HG03175 (cell line): ENCODE data around the gene USP17L19.
"Not testable (repeated sequence)": the region's sequence is repeated elsewhere in the genome, so short reads cannot be mapped to it uniquely, and the experiment has no call there.

Experiments
- ATAC-seq: cut with Tn5 transposase; IDR thresholded peaks from one replicate; pipeline ENCODE4 v1.9.1; 2021; ENCODE audit warnings: mild to moderate bottlenecking, moderate library complexity; ENCODE audit not compliant: unreplicated experiment

Gene USP17L19

GRCh38 chr4:9253078-9253477, at the start of gene USP17L19:
USP17L19 (plus strand) TSS chr4:9253378; CDS start chr4:9253378, 0 bp downstream.
- not testable (repeated sequence) for ATAC-seq

DNA sequence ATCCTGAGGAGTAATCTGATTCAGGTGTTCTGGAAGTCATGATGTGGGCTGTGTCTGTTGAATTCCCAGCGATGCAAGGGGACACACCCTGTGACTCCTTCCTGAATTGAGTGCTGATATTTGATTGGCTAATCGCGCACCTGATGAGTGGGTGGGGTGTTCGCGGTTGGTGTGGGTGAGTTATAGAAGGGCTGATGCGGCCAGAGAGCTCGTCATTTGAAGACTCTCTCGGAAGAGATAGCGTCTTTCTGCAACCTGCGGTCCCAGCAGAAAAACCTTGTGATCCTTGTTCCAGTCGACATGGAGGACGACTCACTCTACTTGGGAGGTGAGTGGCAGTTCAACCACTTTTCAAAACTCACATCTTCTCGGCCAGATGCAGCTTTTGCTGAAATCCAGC, 42.8 kb upstream of the USP17L19 start, which contains the start of gene USP17L10:
USP17L10 (plus strand) TSS at position 301 of the 400 bp plus-strand sequence; CDS start at position 301, 0 bp downstream.
- ATAC-seq, result not testable (repeated sequence)

- not testable (repeated sequence) for ATAC-seq
Measured at GRCh38 chr4:9214701-9215100, 38.5 kb upstream of the USP17L19 start.

DNA sequence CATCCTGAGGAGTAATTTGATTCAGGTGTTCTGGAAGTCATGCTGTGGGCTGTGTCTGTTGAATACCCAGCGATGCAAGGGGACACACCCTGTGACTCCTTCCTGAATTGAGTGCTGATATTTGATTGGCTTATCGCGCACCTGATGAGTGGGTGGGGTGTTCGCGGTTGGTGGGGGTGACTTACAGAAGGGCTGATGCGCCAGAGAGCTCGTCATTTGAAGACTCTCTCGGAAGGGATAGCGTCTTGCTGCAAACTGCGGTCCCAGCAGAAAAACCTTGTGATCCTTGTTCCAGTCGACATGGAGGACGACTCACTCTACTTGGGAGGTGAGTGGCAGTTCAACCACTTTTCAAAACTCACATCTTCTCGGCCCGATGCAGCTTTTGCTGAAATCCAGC, 38.1 kb upstream of the USP17L19 start, which contains the start of gene USP17L11:
USP17L11 (plus strand) TSS at position 301 of the 400 bp plus-strand sequence; CDS start at position 301, 0 bp downstream.
- ATAC-seq, result not testable (repeated sequence)

- not testable (repeated sequence) for ATAC-seq
Measured at GRCh38 chr4:9219852-9220251, 33.3 kb upstream of the USP17L19 start, which contains the start of gene USP17L12. USP17L12 (plus strand) TSS chr4:9220152; CDS start chr4:9220152, 0 bp downstream.

DNA sequence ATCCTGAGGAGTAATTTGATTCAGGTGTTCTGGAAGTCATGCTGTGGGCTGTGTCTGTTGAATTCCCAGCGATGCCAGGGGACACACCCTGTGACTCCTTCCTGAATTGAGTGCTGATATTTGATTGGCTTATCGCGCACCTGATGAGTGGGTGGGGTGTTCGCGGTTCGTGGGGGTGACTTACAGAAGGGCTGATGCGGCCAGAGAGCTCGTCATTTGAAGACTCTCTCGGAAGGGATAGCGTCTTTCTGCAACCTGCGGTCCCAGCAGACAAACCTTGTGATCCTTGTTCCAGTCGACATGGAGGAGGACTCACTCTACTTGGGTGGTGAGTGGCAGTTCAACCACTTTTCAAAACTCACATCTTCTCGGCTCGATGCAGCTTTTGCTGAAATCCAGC, 28.6 kb upstream of the USP17L19 start, which contains the start of gene USP17L13:
USP17L13 (plus strand) TSS at position 301 of the 400 bp plus-strand sequence; CDS start at position 301, 0 bp downstream.
- ATAC-seq, result not testable (repeated sequence)

GRCh38 chr4:9230249-9230648, 22.9 kb upstream of the USP17L19 start:
- not testable (repeated sequence) for ATAC-seq

DNA sequence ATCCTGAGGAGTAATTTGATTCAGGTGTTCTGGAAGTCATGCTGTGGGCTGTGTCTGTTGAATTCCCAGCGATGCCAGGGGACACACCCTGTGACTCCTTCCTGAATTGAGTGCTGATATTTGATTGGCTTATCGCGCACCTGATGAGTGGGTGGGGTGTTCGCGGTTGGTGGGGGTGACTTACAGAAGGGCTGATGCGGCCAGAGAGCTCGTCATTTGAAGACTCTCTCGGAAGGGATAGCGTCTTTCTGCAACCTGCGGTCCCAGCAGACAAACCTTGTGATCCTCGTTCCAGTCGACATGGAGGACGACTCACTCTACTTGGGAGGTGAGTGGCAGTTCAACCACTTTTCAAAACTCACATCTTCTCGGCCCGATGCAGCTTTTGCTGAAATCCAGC, 19.1 kb upstream of the USP17L19 start, which contains the start of gene USP17L15:
USP17L15 (plus strand) TSS at position 301 of the 400 bp plus-strand sequence; CDS start at position 301, 0 bp downstream.
- ATAC-seq, result not testable (repeated sequence)

- not testable (repeated sequence) for ATAC-seq
Measured at GRCh38 chr4:9238461-9238860, 14.7 kb upstream of the USP17L19 start.

DNA sequence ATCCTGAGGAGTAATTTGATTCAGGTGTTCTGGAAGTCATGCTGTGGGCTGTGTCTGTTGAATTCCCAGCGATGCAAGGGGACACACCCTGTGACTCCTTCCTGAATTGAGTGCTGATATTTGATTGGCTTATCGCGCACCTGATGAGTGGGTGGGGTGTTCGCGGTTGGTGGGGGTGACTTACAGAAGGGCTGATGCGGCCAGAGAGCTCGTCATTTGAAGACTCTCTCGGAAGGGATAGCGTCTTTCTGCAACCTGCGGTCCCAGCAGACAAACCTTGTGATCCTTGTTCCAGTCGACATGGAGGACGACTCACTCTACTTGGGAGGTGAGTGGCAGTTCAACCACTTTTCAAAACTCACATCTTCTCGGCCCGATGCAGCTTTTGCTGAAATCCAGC, 9.6 kb upstream of the USP17L19 start, which contains the start of gene USP17L17:
USP17L17 (plus strand) TSS at position 301 of the 400 bp plus-strand sequence; CDS start at position 301, 0 bp downstream.
- not testable (repeated sequence) for ATAC-seq

GRCh38 chr4:9247953-9248680, 5.1 kb upstream of the USP17L19 start, which contains the start of gene USP17L18:
USP17L18 (plus strand) TSS chr4:9248630; CDS start chr4:9248630, 0 bp downstream.
- not testable (repeated sequence) for ATAC-seq

DNA sequence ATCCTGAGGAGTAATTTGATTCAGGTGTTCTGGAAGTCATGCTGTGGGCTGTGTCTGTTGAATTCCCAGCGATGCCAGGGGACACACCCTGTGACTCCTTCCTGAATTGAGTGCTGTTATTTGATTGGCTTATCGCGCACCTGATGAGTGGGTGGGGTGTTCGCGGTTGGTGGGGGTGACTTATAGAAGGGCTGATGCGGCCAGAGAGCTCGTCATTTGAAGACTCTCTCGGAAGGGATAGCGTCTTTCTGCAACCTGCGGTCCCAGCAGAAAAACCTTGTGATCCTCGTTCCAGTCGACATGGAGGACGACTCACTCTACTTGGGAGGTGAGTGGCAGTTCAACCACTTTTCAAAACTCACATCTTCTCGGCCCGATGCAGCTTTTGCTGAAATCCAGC, 4.6 kb downstream of the USP17L19 start, which contains the start of gene USP17L20:
USP17L20 (plus strand) TSS at position 301 of the 400 bp plus-strand sequence; CDS start at position 301, 0 bp downstream.
- ATAC-seq, result not testable (repeated sequence)

DNA sequence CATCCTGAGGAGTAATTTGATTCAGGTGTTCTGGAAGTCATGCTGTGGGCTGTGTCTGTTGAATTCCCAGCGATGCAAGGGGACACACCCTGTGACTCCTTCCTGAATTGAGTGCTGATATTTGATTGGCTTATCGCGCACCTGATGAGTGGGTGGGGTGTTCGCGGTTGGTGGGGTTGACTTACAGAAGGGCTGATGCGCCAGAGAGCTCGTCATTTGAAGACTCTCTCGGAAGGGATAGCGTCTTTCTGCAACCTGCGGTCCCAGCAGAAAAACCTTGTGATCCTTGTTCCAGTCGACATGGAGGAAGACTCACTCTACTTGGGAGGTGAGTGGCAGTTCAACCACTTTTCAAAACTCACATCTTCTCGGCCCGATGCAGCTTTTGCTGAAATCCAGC, 9.4 kb downstream of the USP17L19 start, which contains the start of gene USP17L21:
USP17L21 (plus strand) TSS at position 301 of the 400 bp plus-strand sequence; CDS start at position 301, 0 bp downstream.
- not testable (repeated sequence) for ATAC-seq

GRCh38 chr4:9267319-9267718, 14.1 kb downstream of the USP17L19 start, which contains the start of gene USP17L22:
USP17L22 (plus strand) TSS chr4:9267619; CDS start chr4:9267619, 0 bp downstream.
- ATAC-seq, result not testable (repeated sequence)

- not testable (repeated sequence) for ATAC-seq
Measured at GRCh38 chr4:9271719-9272118, 18.5 kb downstream of the USP17L19 start.
